Mononuclear cell (primary cell): ENCODE measurements around the gene ZNRF4. TPM values are rescaled to one million over a fixed set of nuclear protein-coding genes. Genes with fewer than 3 reads are reported as not detected.
"Not testable (repeated sequence)": the region's sequence is repeated elsewhere in the genome, so short reads cannot be mapped to it uniquely, and the experiment has no call there.

ENCODE experiments used
- H3K27me3 ChIP-seq: 2 replicates; pipeline ENCODE4 v1.6.0; 2011; ENCODE audit warnings: low read length, control low read depth; ENCODE audit not compliant: insufficient read depth
- H3K4me1 ChIP-seq: 2 replicates; pipeline ENCODE4 v1.5.1; 2011; ENCODE audit warnings: mild to moderate bottlenecking, low read length, control low read depth; ENCODE audit not compliant: insufficient read depth
- H3K4me3 ChIP-seq: 2 replicates; pipeline ENCODE4 v1.5.1; 2011; ENCODE audit warnings: mild to moderate bottlenecking, low read length, moderate library complexity
- H3K9me3 ChIP-seq: 2 replicates; pipeline ENCODE4 v1.5.1; 2011; ENCODE audit warnings: low read depth, mild to moderate bottlenecking, control low read depth, low read length
- total RNA-seq: library from RNA; depleted of rRNA; stranded (reverse); fragments of >200 nt; gene quantifications from one replicate; pipeline ENCODE4 v1.2.3, GENCODE V29; 2012

The ZNRF4 gene
- total RNA-seq, 1 donor = not detected

GRCh38 chr19:5478241-5478924, 23.2 kb downstream of the ZNRF4 start:
- H3K9me3 ChIP-seq = no peaks in the 10 kb centered on the region
- no peak overlapping the region for H3K4me3 ChIP-seq
- no peaks in the 10 kb centered on the region for H3K27me3 ChIP-seq
- H3K4me1 ChIP-seq = no peaks in the 10 kb centered on the region

- Histone ChIP-seq H3K27me3 (no peaks in the 10 kb centered on the region), H3K4me3 (no peak overlapping the region), H3K9me3 (no peaks in the 10 kb centered on the region), H3K4me1 (no peaks in the 10 kb centered on the region)
Observed at GRCh38 chr19:5478925-5479588, 23.8 kb downstream of the ZNRF4 start.

- Histone ChIP-seq H3K4me1 (no peaks in the 10 kb centered on the region), H3K27me3 (no peaks in the 10 kb centered on the region), H3K9me3 (no peaks in the 10 kb centered on the region), H3K4me3 (no peak overlapping the region)
Observed at GRCh38 chr19:5479958-5480357, 24.7 kb downstream of the ZNRF4 start.

- no peak overlapping the region for H3K4me3 ChIP-seq
- H3K9me3 ChIP-seq = no peaks in the 10 kb centered on the region
- no peaks in the 10 kb centered on the region for H3K4me1 ChIP-seq
- H3K27me3 ChIP-seq = no peaks in the 10 kb centered on the region
Observed at GRCh38 chr19:5480427-5480836, 25.2 kb downstream of the ZNRF4 start.

- H3K4me1 ChIP-seq = no peaks in the 10 kb centered on the region
- H3K9me3 ChIP-seq = no peaks in the 10 kb centered on the region
- H3K4me3 ChIP-seq = no peak overlapping the region
- H3K27me3 ChIP-seq = no peaks in the 10 kb centered on the region
Observed at GRCh38 chr19:5481957-5482356, 26.7 kb downstream of the ZNRF4 start.

GRCh38 chr19:5484398-5485285, 29.4 kb downstream of the ZNRF4 start:
- Histone ChIP-seq H3K4me1 (no peaks in the 10 kb centered on the region), H3K4me3 (no peak overlapping the region), H3K9me3 (no peaks in the 10 kb centered on the region), H3K27me3 (no peaks in the 10 kb centered on the region)

GRCh38 chr19:5485286-5485636, 30.0 kb downstream of the ZNRF4 start:
- Histone ChIP-seq H3K4me3 (no peak overlapping the region), H3K9me3 (no peaks in the 10 kb centered on the region)

GRCh38 chr19:5485658-5486057, 30.4 kb downstream of the ZNRF4 start:
- not testable (repeated sequence) for H3K4me1 ChIP-seq, H3K9me3 ChIP-seq, H3K27me3 ChIP-seq, H3K4me3 ChIP-seq

More at GRCh38 chr19:5485286-5485636, 30.0 kb downstream of the ZNRF4 start:
- H3K4me1 ChIP-seq = no peaks in the 10 kb centered on the region
- H3K27me3 ChIP-seq = no peaks in the 10 kb centered on the region

- peaks cover 3% of the 10 kb centered on the region for H3K27me3 ChIP-seq
- no peaks in the 10 kb centered on the region for H3K4me1 ChIP-seq
- no peak overlapping the region for H3K4me3 ChIP-seq
- H3K9me3 ChIP-seq = no peaks in the 10 kb centered on the region
Observed at GRCh38 chr19:5487222-5487621, 32.0 kb downstream of the ZNRF4 start.

- Histone ChIP-seq H3K27me3 (peaks cover 13% of the 10 kb centered on the region), H3K9me3 (no peaks in the 10 kb centered on the region), H3K4me3 (no peak overlapping the region), H3K4me1 (no peaks in the 10 kb centered on the region)
Observed at GRCh38 chr19:5489551-5489950, 34.3 kb downstream of the ZNRF4 start.

GRCh38 chr19:5491565-5491964, 36.3 kb downstream of the ZNRF4 start:
- no peak overlapping the region for H3K4me3 ChIP-seq
- H3K9me3 ChIP-seq = no peaks in the 10 kb centered on the region
- H3K4me1 ChIP-seq = no peaks in the 10 kb centered on the region
- H3K27me3 ChIP-seq = peaks cover 13% of the 10 kb centered on the region

GRCh38 chr19:5492281-5492634, 37.0 kb downstream of the ZNRF4 start:
- H3K27me3 ChIP-seq = peaks cover 13% of the 10 kb centered on the region
- no peak overlapping the region for H3K4me3 ChIP-seq
- H3K4me1 ChIP-seq = no peaks in the 10 kb centered on the region
- H3K9me3 ChIP-seq = no peaks in the 10 kb centered on the region

- peaks cover 13% of the 10 kb centered on the region for H3K27me3 ChIP-seq
- H3K4me3 ChIP-seq = no peak overlapping the region
- H3K9me3 ChIP-seq = no peaks in the 10 kb centered on the region
- no peaks in the 10 kb centered on the region for H3K4me1 ChIP-seq
Observed at GRCh38 chr19:5492635-5493409, 37.6 kb downstream of the ZNRF4 start.

GRCh38 chr19:5494773-5495172, 39.6 kb downstream of the ZNRF4 start:
- H3K4me3 ChIP-seq = no peak overlapping the region
- peaks cover 13% of the 10 kb centered on the region for H3K27me3 ChIP-seq
- H3K9me3 ChIP-seq = no peaks in the 10 kb centered on the region
- no peaks in the 10 kb centered on the region for H3K4me1 ChIP-seq

GRCh38 chr19:5495792-5496191, 40.6 kb downstream of the ZNRF4 start:
- H3K27me3 ChIP-seq = peaks cover 13% of the 10 kb centered on the region
- no peaks in the 10 kb centered on the region for H3K4me1 ChIP-seq
- H3K4me3 ChIP-seq = no peak overlapping the region
- no peaks in the 10 kb centered on the region for H3K9me3 ChIP-seq
